LHCN-M2 (cell line): Measurements from ENCODE around the gene PLCG2. TPM values are rescaled to one million over a fixed set of nuclear protein-coding genes. Genes with fewer than 3 reads are reported as not detected.
"Not testable (repeated sequence)": the region's sequence is repeated elsewhere in the genome, so short reads cannot be mapped to it uniquely, and the experiment has no call there.

Experiments
- DNase-seq: peaks from one replicate; pipeline ENCODE4 v3.0.0-alpha.2; 2012; ENCODE audit warnings: low read depth
- total RNA-seq: library from RNA; depleted of rRNA; stranded (reverse); fragments of >200 nt; gene quantifications from 2 replicates; pipeline ENCODE4 v1.2.3, GENCODE V29; 2014

PLCG2 gene
- total RNA-seq, 1 experiment from 2014 or later, result 0.17 TPM

DNA sequence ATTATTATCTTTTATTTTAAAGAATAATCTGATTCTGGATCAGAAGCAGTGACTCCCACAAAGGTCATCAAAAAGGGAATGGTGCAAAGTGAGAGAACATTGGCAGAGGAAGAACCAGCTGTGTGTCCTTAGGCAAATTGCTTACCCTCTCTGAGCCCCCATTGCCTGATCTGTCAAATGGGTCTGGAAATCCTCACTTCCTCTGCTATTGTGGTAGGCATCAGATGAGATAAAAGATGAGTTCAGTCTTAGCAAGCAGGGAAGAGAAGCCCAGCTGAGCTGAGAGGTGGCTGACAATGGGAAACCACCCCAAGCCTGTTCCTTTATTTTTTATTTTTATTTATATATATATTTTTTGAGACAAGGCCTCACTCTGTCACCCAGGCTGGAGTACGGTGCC is 24.2 kb upstream of the PLCG2 start:
- no peak for DNase-seq

DNA sequence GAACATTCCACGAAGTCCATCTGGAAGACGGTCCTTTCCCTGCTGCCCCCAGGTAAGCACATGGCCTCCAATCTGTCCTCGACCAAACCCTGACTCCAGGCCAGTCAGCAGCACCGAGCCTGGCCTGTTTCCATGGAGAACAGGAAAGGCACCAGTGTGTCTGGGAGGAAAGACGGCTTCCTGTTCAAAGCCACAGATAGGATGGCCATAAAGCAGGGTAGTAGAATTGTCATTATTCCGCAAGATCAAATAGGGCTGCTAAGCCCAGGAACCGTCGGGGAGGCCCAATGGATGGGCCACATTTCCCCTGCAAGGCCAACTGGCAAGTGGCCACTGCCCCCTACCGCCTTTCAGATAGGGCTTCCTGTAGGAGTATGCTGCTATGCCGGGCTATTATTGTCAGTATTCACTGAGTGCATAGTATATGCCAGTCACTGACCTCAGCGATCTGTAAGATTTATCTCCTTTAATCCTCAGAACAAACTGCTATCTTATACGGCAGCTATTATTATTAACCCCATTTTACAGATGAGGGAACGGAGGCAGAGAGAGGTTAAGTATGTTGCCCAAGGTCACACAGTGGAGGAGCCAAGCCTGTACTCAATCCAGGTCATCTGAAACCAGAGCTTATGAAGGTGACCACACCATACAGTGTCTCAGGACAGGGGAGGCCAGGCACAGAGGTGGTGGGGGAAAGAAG is 23.0 kb upstream of the PLCG2 start:
- DNase-seq, result no peak

DNA sequence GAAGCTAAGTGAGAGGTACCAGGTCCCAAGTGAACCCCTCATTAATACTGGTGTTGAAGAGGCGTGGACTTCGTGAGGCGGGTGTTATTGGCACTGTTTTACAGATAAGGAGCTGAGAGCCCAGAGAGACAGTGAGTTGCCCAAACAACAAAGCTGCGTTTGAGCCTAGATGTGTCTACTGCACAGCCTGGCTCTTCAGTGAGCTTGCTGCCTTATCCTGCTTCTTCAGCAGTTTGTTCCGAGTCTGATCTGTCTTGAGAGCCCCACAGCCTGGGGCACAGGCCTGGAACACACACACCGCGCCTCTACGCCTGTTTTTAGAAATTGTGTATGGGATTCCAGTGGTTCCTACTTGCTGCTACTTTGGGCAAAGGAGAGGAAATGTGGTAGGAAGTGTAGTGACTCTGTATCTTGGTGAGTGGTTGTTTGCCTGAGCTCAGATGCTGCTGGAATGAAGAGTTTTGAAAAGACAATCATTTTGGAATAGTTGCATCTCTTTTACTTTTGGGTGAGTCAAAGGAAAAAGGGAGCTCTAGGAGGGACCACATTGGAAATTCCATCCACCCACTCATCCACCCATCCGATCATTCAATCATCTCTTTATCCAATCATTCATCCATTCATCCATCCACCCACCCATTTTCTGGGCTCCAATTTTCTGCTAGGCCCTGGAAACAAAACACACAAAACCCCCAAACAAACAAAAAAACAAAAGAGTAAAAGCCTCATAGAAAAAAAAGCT is 22.3 kb upstream of the PLCG2 start:
- DNase-seq, result no peak

DNA sequence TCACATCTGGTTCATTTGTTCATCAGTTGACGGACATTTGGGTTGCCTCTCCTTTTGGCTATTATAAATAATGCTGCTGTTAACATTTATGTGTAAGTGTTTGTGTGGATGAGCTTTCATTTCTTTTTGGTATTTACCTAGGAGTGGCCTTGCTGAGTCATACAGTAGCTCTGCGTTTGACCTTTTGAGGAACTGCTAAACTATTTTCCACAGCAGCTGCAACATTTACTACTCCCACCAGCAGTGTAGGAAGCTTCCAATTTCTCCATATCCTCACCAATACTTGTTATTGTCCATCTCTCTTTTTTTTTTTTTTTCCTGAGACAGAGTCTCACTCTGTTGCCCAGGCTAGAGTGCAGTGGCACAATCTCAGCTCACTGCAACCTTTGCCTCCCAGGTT is 20.7 kb upstream of the PLCG2 start:
- DNase-seq, result peak; percentile 52

DNA sequence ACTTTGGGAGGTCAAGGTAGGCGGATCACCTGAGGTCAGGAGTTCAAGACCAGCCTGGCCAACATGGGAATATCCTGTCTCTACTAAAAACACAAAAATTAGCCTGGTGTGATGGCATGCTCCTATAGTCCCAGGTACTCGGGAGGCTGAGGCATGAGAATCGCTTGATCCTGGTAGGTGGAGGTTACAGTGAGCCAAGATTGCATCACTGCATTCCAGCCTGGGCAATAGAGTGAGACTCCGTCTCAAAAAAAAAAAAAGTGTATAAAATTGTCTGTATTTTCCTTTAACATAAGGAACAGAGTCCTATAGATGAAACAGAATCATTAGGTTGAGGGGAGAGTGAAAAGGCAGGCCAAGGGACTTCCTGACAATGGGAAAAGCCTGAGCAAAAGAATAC is 16.8 kb upstream of the PLCG2 start:
- not testable (repeated sequence) for DNase-seq

DNA sequence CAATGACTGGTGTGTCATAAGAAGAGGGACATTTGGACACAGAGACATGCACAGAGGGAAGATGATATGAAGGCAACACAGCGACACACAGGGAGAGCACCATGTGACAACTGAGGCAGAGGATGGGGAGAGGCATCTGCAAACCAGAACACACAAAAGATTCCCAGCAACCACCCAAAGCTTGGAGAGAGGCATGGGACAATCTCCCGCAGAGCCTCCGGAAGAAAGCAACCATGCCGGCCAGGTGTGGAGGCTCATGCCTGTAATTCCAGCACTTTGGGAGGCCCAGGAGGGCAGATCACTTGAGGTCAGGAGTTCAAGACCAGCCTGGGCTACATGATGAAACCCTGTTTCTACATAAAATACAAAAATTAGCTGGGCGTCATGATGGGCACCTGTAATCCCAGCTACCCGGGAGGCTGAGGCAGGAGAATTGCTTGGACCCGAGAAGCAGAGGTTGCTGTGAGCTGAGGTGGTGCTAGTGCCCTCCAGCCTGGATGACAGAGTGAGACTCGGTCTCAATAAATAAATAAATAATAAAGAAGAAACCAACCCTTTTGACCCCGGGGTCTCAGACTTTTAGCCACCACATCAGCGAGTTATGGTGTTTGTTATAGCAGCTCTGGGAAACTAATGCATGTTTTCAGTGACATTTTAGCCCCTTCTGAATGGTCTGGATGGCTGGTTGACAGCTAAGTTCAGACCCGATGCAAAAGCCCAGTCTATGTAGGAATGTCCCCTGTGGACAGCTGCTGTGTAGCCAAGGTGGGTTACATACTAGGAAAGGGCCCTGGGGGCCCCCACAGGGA is 13.8 kb upstream of the PLCG2 start:
- no peak for DNase-seq

DNA sequence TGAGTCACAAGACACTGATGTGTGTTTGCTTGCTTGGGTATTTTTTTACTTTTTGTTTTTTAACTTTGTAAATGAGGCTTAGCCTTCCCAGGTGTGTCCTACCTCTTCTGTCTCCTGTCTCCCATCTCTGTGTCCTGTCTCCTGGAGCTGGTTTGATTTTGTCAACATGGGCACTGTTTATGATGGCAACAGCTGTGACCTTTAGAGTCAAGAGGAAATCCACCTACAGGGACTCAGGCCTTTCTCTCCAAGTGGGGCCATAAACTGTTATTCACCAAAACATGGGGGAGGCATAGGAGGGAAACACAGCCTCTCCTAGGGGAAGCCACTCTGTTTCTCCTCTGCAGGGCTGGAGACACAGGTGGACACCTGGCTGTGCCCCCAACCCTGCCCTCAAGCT is 13.1 kb upstream of the PLCG2 start:
- no peak for DNase-seq

DNA sequence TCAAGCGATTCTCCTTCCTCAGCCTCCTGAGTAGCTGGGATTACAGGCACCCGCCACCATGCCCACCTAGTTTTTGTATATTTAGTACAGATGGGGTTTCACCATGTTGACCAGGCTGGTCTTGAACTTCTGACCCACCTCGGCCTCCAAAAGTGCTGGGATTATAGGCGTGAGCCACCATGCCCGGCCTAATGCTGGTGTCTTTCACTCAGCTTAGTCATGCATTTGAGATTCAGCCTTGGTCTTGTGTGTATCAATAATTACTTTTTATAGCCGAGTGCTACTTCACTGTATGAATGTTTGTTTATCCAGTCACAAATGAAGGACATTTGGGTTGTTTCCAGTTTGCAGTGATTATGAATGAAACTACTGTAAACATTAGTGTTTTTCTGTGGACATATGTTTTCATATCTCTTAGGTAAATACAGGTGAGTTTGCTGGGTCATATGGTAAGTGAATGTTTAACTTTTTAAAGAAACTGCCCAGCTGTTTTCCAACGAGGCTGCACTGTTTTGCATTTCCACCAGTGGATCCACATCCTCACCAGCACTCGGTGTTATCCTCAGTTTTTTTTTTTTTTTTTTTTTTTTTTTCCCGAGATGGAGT is 11.0 kb upstream of the PLCG2 start:
- no peak for DNase-seq

DNA sequence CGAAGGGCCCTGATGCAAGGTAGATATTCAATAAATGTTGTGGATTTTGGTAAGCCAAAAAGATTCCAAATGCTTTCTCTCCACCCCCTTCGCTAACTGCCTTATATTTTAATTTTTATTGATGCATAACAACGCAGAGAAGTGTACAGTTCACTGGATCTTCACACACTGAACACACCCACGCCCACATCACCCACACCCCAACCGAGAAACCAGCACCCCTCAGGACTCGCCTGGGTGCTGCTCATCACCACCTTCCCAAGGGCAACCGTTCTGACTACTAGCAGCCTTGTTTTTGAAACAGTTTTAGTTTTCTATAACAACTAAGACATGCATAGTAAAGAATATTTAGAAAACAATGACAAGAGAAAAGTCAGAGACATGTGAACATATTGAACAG is 9.1 kb upstream of the PLCG2 start:
- no peak for DNase-seq

DNA sequence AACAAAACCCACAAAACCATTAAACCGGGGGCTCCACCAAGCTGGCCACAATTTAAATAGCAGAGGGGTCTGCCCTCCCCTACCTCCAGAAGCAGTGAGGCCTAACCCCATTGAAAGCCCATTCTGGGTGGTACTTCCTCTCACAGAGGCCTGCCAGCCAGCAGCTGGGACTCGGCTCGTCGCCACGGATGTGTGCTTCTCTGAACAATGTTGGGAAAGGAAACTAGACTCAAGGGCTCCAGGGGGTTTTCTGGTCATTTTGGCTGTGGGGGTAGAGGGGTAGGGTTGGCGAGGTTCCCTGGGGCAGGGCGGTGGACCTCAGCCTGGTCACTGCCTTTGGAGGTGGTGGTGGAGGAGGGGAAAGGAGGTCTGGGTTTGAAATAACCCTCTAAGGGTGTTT is 4.7 kb upstream of the PLCG2 start:
- no peak for DNase-seq

DNA sequence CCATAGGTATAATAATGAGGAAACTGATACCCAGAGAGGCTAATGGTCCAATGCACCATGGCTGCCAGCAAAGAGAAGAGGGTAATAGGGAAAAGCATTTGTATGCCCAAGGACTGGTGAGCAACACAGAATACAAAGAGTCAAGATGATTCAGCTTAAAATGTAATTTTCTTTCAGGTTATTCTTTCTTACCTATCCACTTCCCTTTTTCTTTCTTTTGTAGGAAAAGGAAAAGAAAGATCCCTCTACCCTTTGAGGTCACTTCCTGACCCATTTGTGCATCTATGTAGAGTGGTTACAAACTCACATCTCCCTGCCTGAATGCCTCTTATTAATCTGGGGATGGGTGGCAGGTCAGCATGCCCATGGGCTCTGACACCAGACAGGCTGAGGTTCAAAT is 3.5 kb upstream of the PLCG2 start:
- DNase-seq, result no peak

DNA sequence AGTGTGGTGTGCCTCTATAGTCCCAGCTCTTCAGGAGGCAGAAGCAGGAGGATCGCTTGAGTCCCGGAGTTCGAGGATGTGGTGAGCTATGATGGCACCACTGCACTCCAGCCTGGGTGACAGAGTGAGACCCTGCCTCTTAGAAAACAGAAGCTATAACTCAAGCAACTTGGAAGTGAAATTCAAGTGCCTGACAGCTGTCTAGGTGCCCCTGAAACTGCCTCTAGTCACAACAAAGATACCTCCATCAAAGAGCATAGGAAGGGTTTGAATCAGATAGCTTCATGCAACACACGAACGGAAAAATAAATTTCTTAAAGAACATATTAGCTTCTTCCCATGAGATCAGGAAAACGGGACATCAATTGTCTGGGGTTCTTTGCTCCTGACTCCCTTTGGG is 860 bp upstream of the PLCG2 start:
- DNase-seq, result no peak

DNA sequence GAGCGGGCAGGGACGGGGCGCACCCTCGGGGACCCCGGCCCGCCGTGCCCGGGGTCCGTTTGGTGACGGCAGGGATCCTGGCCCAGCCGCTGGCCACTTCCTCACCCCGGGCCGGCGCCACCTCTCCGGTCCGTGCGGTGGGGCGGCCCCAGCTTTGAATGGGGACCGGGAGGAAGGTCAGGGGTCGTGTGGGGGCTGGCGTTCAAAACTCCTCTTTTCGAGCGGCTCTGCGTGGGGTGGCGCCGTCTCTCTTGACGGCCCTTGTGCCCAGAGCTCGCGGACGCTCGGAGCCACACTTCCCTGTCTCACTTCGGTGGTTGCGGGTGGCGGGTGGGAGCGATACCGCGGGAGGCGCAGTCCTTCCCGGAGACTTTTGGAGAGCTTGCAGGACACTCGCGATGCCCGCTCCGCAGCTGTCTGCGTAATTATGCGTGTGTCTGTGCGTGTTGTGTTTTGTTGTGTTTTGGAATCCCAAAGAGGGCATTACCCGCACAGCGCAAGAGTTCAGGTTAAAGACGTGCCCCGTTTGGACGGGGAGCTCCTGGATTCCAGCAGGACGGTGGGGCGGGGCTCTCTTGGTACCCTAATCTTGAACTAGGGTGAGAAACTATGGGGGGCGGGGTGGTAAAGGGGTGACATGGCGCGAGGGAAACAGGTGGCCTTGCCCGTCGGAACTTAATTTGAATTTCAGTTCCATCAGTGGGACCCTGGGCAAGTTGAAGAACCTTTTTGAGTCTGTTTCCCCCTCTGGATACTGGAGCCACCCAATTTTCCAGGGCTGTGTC is 637 bp downstream of the PLCG2 start:
- DNase-seq, result no peak

DNA sequence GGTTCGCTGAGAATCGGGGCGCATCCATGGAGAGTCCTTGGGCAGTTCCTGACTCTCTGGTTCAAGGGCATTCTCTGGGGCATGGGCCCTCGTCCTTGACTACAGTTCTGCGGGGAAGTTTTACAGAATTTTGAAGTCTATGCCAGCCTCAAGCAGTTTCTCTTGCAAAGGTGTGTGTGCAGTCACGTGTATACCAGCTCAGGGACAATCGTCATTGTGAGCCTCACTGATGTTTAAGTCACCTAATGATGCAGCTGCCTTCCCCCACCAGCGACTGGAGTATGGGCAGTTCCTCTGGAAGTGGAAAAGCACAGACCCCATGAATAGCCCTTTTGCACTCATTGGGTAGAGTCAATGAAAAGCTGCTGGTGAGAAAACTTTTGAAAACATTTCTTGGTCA is 1.3 kb downstream of the PLCG2 start:
- no peak for DNase-seq

DNA sequence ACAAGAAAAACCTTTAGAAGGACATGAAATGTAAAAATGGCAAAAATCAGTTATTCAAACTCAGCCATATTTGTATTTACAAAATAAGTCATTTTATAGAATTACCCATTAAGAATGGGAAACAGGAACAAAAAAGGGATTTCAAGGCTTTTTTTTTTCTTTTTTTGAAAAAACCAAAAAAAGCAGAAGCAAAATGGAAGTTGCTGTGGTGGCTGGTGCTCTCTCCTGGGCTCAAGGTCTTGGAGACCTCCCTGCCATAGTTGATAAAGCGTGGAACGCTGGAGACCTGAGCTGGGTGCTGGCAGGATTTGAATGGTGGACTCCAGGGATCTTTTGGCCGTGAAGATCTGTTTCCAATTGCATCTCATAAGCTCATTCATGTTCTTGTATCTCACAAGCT is 3.1 kb downstream of the PLCG2 start:
- no peak for DNase-seq

DNA sequence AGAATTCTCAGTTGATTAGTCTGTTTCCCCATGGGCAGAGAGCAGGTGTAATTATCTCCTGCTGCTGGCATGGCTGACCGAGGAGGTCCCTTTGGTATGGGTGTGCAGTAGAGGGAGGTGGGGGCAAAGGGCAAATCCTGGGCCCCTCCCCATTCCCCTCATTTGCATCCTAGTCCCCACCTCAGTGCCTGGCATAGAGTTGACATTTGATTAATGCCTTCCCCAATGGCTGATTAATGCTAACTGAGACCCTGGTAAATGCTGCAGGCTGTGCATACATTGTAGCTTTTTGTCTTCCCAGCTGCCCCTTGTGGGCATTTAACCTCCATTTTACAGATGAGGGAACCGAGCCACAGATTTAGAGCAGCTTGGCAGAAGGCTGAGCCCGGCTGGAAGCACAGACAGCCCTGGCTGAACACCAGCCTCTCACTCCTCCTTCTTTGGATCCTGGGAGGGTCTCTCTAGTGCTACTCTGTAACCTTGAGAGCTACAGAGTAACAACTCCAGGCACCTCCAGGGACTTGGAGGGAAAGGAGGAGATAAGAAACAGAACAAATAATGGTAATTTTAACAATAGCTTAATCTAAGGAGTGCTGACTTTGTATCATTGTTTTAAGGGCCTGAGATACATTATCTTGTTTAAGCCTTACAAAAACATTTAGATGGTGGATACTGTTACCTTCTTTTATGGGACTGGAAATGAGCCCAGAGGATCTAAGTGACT is 5.1 kb downstream of the PLCG2 start:
- DNase-seq, result no peak

DNA sequence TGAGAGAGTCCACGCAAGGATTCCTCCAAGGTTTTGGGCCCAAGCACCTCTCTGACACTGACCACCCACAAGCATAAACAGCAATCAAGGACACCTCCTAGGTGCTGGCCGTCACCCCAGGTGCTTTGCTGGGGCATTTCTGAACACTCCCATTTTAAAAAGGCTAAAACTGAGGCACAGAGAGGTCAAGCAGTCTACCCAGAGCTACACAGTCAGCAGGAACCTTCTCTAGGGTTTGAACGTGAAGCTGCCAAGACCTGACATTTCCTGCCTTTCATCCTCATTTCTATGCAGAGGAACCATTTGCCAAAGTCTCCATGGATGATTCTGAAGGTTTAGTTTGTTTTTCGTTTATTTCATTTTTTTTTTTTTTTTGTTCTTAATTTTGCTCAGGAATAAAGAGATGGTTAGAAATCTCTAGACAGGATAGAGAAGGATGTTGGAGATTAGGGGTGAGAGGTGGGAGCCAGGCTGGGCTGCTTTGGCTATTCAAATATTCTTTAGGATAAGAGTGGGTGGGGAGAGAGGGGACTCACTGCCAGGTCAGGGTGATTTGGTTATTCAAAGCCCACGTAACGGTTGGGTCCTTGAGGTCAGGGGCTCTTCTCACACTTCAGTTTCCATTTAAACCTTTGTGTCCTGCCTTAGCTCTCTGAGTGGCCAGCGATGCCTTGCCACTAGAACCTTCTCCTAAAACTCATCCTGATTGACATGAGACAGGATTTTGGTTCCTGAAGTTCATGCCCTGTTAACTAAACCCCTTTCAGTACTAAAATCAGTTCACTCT is 6.2 kb downstream of the PLCG2 start:
- no peak for DNase-seq

DNA sequence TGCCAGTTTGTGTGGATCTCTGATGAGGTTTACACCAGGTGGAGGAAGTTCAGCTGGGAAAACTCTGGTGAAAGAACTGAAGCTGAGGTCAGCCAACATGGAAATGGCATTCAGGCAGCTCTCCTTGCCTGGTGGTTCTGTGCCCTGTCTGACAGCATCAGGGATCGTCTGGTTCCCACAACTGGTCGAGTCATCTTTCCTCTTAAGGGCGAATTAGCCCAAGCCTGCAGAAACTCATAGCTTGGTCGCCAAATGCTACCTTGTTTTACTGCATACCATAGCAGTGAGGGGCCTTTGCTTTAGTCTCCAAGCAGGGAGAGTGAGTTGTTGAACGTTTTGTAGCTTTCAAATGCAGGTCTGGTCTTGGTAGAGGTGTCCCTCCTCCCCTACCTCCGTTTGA is 7.2 kb downstream of the PLCG2 start:
- DNase-seq, result no peak

DNA sequence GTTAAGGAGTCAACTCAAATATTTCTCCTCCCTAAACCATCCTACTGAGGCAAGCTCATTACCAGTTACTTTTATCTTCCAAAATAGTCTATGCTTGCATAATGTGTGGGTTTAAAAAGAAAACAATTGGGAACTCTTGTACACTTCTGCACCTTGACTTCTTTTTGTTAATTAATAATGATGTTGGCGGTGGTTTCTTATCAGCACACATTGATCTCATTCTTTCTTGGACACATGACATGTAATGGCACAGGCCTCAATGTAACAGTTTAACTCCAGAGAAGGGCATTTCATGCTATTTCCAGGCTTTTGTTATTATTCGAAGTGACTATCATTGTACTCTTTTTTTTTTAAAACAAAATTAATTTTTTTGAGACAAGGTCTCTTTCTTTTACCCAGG is 7.8 kb downstream of the PLCG2 start:
- DNase-seq, result no peak

DNA sequence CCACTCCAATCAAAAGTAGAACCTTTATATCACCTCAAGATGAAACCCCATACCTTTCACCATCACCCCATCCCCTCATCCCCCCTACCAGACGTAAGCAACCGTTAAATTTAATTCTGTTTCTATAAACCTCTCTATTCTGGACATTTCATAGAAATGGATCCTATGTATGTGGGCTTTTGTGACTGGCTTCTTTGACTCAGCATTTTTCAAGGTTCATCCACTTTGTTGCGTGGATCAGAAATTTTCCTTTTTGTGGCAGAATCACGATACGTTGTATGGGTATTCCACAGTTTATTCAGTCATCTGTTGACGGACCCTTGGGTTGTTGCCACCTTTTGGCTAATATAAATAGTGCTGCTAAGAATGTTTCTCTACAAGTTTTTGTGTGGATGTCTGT is 8.6 kb downstream of the PLCG2 start:
- no peak for DNase-seq
